Effector memory CD4-positive, alpha-beta T cell (primary cell): ENCODE measurements around the gene CHSY1.
"Not testable (repeated sequence)": the region's sequence is repeated elsewhere in the genome, so short reads cannot be mapped to it uniquely, and the experiment has no call there.

Experiments used
- DNase-seq, 3 donors: peaks; one replicate each; pipeline ENCODE4 v3.0.0-alpha.2; 2020
- H3K27ac ChIP-seq: 2 replicates; pipeline ENCODE4 v1.7.0; 2013; ENCODE audit warnings: mild to moderate bottlenecking, low read length, moderate library complexity; ENCODE audit not compliant: insufficient read depth, poor library complexity, severe bottlenecking
- H3K27me3 ChIP-seq: replicated peaks from 2 replicates; pipeline ENCODE4 v1.7.0; 2013; ENCODE audit warnings: mild to moderate bottlenecking, low read length; ENCODE audit not compliant: insufficient read depth, control insufficient read depth, poor library complexity, severe bottlenecking
- H3K36me3 ChIP-seq: 2 replicates; pipeline ENCODE4 v1.7.0; 2013; ENCODE audit warnings: mild to moderate bottlenecking, low read length, moderate library complexity; ENCODE audit not compliant: control insufficient read depth, insufficient read depth
- H3K4me1 ChIP-seq: 2 replicates; pipeline ENCODE4 v1.7.0; 2013; ENCODE audit warnings: low read length, mild to moderate bottlenecking; ENCODE audit not compliant: control insufficient read depth, insufficient read depth, poor library complexity, severe bottlenecking
- H3K4me3 ChIP-seq: 2 replicates; pipeline ENCODE4 v1.7.0; 2013; ENCODE audit warnings: low read length, low read depth, mild to moderate bottlenecking; ENCODE audit not compliant: insufficient read depth, poor library complexity, severe bottlenecking
- H3K9me3 ChIP-seq: 2 replicates; pipeline ENCODE4 v1.7.0; 2013; ENCODE audit warnings: mild to moderate bottlenecking, low read length, moderate library complexity; ENCODE audit not compliant: control insufficient read depth

Gene CHSY1

DNA sequence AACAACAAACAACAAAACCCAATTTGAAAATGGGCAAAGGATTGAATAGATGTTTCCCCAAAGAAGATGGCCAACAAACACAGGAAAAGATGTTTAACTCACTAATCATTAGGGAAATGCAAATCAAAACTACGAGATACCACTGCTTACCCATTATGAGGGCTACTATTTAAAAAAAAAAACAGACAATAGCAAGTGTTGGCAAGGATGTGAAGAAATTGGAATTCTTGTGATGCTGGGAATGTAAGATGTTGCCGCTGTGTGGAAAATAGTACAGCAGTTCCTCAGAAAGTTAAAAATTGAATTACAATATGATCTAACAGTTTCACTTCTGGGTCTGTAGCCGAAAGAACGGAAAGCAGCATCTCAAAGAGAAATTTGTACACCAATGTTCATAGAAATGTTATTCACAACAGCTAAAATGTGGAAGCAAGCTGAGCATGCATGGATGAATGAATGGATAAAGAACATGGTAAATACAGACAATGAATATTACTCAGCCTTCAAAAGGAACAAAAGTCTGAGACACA lies 121.9 kb downstream of the CHSY1 start:
- H3K27ac ChIP-seq: no peak overlapping the region
- no peak for DNase-seq
- H3K4me1 ChIP-seq: peaks cover 18% of the 10 kb centered on the region
- no peaks in the 10 kb centered on the region for H3K36me3 ChIP-seq
- H3K4me3 ChIP-seq: no peak overlapping the region
- H3K9me3 ChIP-seq: no peaks in the 10 kb centered on the region
- no peaks in the 10 kb centered on the region for H3K27me3 ChIP-seq

DNA sequence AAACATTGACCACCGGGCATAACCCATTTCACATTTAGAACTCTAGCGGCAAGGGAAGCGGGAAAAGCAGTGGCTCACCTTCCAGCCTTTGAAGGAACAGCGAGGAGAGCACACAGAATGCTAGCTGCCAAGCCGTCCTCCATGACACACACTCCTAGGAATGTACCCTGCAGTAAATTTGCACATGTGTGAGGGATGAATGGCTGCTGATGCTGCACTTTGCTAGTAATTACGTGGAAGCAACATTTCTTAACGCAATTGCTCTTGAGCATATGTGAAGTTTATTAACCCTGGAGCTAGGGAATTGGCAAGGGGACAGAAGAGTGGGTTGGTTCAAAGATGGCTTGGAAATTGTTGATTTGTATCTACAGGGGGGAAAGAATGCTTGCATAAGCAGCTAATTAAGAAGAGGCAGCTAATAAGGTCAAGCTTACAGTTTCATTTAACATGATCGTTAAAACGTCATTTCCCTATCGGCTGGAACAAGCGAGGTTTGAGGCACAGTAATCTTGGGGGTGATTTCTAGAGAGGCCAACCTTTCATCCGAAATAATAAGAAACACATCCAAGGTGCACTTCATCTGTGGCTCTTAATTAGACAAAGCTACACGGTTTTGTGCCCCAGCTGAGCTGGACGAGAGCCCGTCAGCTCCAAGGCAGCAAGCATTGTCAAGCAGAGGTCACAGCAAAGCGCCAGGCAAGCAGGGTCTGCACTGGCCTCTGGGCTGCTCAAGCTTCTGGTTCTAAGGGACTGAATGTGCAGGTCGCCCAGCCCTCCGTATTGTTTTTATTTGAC lies 123.4 kb downstream of the CHSY1 start:
- Histone ChIP-seq H3K4me3 (no peak overlapping the region), H3K4me1 (peaks cover 18% of the 10 kb centered on the region), H3K27me3 (no peaks in the 10 kb centered on the region), H3K27ac (no peak overlapping the region), H3K9me3 (no peaks in the 10 kb centered on the region), H3K36me3 (no peaks in the 10 kb centered on the region)
- no peak for DNase-seq

DNA sequence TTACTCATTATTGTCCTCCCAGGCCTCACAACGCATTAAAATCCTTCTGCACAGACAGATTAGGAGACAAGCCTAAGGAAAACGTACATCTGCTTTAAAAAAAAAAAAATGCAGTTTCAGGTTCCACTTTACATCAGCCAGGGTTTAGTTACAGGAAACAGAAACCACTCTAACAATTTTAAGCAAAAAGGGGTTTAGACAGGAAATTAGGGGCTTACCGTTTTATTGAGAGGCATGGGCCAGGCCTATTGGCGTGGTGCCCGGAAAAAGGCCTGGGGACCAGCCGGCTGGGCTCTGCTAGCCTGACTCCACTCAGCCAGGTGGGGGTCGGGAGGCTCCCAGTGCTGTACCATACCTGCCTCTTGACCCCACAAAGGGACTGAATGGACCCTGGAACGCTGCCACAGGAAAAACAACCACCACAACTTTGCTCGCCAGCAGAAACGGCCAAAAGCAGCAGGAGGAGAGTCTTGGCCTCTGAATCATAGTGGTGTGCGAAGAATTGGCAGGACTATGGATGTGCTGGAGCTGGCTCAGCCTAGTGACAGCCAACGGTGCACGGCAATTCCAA lies 124.3 kb downstream of the CHSY1 start:
- Histone ChIP-seq H3K27me3 (no peaks in the 10 kb centered on the region), H3K4me3 (peak overlapping the region; percentile 8), H3K4me1 (peaks cover 18% of the 10 kb centered on the region), H3K9me3 (no peaks in the 10 kb centered on the region), H3K36me3 (no peaks in the 10 kb centered on the region), H3K27ac (peak overlapping the region; percentile 26)
- DNase-seq: no peak

DNA sequence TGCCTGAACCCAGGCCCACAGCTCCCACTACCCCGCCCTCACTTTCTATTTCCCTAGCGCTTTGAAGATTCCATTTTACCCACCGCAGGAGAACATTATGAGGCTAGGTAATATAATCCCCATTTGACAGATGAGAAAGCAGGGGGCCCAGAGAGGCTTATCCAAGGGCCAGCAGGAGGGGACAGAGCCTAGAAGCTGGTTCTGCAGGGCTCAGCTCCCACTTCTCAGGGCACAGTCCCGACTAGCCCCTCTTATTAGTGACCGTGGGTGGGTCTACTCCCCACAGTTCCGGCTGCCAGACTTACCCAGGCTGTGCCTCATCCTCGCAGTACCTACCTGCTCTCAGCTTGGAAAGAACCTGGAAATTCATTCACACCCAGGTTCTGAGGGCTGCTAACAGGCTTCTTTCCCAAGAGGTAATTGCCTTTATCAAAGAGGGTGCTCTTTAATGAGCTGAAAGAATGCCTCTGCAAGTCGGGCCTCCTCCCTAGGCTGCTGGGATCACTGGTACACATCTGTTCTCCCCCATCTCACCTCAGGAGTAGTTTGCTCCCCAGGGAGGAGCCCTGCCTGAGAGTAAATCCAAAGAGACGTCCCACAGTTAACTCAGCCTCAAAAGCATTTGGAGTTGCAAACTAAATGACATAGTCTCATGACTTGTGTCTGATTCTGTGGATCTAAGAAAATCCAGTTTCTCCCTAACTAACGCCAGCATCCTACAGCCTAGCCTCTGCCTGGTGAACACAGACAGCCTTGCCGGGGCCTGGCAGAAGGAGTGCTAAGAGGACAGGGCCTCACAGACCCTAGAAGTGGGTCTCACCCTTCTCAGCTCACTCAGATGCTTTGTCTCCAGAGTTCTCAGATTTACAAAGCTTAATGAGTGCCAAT lies 125.0 kb downstream of the CHSY1 start:
- H3K4me3 ChIP-seq: peak overlapping the region; percentile 16
- peak overlapping the region; percentile 26 for H3K27ac ChIP-seq
- no peak for DNase-seq
- no peaks in the 10 kb centered on the region for H3K36me3 ChIP-seq
- peaks cover 18% of the 10 kb centered on the region for H3K4me1 ChIP-seq
- no peaks in the 10 kb centered on the region for H3K9me3 ChIP-seq
- H3K27me3 ChIP-seq: no peaks in the 10 kb centered on the region

DNA sequence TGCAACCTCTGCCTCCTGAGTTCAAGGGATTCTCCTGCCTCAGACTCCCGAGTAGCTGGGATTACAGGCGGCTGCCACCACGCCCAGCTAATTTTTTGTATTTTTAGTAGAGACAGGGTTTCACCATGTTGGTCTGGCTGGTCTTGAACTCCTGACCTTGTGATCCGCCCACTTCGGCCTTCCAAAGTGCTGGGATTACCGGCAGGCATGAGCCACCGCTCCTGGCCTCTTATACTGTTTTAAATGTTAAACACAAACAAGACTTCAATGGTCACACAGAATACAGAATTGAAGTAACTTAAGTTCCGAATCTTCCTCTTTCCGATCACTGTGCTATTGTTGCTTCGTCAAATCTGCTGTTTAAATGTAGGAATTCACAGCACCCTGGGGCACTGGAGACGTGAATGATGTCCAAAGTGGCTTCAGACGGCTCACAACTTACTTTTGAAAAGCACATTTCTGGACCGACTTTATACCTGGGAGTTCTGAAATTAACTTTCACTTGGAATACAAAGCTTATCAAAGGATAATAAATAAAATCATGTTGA lies 125.9 kb downstream of the CHSY1 start:
- H3K36me3 ChIP-seq, DNase-seq, H3K27ac ChIP-seq, H3K4me3 ChIP-seq, H3K27me3 ChIP-seq, H3K9me3 ChIP-seq: not testable (repeated sequence)
- H3K4me1 ChIP-seq: peaks cover 18% of the 10 kb centered on the region
